AG08396 (cell line): ENCODE results near the gene HSBP1L1.
A peak's percentile ranks its signal among the peaks of the same experiment; 100 is the strongest.
"Not testable (repeated sequence)": the region's sequence is repeated elsewhere in the genome, so short reads cannot be mapped to it uniquely, and the experiment has no call there.

ENCODE experiments used
- DNase-seq: peaks from one replicate; pipeline ENCODE4 v3.0.0; 2012; ENCODE audit warnings: low spot score, mixed read lengths

The HSBP1L1 gene

DNA sequence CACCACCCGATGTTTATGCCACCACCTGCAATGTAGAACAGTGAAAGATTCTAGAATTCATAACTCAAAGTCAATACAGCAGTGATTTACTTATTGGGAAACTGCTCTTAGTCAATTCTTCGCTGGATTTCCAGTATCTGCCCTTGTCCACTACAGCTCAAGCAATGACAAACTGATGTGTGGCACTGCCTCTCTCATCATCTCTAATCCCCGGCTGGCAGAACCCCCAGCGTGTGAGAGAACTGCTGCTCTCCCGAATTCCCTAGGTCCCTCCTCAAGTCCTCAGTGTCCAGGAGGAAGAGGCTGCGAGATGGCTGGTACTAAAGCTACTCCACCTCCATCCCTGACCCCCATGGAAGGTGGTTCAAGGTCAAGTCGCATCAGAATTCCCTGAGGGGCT, 22.3 kb downstream of the HSBP1L1 start:
- DNase-seq = no peak

DNA sequence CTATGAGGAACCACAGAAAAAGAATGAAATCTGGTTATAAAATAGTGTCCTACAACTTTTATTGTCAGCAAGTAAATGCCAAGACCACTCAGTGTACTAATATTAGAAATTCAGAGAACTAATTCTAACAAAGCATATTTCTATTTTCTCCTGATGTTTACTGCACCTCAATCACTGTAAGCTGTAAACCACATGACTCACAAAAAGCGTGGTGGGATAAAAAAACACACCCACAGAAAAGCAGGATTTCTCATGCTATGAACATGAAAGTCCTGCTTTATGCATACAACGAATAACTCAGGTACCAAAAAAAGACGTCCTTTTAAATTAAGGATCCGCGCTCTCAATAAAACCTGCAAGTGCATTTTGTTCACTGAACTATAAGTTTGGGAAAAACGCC, 23.1 kb downstream of the HSBP1L1 start:
- DNase-seq = peak; percentile 48

DNA sequence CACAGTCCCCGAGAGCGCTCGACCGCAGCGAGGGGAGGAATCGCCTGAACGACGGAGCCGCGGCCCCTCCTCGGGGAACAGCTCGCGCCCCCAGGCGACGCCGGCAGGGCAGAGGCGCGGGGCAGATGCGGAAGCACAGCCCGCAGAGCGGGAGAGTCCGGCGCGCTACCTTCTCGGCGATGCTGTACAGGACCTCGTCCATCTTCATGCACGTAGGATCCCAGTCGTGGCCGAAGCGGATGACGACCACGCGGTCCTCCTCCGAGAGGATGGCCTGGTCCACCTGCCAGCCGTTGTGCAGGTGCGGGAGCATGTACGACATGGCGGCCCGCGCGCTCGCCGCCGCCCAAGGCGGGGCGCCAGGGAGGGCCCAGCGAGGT, 23.6 kb downstream of the HSBP1L1 start:
- peak; percentile 72 for DNase-seq

DNA sequence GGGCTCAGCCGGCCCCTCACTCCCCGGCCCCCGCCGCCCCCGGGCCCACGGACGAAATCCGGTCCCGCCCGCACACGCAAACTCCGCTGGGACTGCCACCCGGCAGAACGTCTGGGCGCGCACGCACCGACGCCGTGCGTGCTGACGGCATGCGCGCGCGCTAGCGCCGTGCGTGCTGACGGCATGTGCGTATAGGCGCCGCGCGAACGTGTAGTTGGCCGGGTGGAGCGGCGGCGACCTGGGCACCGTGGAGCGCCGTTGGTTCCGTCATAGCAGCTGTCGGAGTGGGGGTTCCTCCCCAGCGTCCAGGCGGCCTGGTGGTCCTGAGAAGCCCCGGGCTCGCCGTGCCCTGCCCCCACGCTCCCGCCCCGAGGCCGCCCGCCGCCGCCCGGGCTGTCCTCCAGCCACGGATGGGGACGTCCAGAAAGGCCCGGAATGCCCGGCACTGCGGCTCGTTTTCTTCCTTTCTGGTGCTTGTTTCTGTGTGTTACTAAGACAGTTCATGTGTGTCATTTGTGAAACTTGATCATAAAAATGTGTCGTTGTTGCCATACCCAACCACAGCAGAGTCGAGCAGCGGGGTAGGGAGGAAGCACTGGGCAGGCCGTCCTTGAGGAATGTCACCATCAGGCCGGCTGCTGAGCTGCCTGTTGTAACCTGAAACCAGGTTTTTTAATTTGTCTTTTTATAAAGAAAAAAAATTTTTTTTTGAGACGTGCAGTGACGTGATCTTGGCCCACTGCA, 24.2 kb downstream of the HSBP1L1 start, which contains the start of gene TXNL4A:
TXNL4A (minus strand) TSS at position 113 of the 744 bp plus-strand sequence. CDS start 171 bp downstream, outside the sequence.
- DNase-seq = peak; percentile 92

DNA sequence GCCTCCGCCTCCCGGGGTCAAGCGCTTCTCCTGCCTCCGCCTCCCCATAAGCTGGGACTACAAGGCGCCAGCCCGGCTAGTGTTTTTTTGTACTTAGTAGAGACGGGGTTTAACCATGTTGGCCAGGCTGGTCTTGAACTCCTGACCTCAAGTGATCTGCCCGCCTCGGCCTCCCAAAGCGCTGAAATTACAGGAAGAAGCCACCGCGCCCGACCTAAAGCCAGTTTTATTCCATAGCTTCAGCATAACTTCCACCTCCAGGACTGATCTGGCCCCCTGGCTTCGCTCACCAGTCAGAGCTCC, 24.7 kb downstream of the HSBP1L1 start:
- no peak for DNase-seq

DNA sequence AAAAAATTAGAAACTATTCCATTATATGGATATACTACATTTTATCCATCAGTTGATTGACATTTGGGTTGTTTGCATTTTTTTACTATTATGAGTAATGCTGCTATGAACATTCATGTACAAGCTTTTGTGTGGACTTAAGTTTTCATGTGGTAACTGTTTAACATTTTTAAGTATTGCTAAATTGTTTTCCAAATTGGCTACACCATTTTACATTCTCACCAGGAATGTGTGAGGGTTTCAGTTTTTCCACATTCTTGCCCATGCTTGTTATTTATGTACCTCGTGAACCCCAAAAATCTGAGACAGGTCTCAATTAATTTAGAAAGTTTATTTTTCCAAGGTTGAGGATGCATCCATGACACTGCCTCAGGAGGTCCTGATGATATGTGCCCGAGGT, 27.1 kb downstream of the HSBP1L1 start:
- no peak for DNase-seq

DNA sequence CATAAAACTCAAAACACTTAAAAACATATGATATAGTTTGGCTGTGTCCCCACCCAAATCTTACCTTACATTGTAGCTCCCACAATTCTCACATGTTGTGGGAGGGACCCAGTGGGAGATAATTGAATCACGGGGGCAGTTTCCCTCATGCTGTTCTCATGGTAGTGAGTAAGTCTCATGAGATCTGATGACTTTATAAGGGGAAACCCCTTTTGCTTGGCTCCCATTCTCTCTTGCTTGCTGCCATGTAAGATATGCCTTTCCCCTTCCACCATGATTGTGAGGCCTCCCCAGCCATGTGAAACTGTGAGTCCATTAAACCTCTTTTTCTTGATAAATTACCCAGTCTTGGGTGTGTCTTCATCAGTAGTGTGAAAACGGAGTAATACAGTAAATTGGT, 35.3 kb downstream of the HSBP1L1 start:
- not testable (repeated sequence) for DNase-seq

DNA sequence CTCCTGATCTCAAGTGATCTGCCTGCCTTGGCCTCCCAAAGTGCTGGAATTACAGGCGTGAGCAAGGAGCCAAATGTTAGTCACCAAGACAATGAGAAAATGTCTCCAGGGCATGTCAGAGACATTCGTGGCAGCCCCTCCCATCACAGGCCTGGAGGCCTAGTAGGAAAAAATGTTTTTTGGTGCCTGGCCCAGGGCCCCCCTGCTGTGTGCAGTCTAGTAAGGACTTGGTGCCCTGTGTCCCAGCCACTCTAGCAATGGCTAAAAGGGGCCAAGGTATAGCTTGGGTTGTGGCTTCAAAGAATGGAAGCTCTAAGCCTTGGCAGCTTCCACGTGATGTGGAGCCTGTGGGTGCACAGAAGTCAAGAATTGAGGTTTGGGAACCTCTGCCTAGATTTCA, 36.4 kb downstream of the HSBP1L1 start:
- DNase-seq = no peak

DNA sequence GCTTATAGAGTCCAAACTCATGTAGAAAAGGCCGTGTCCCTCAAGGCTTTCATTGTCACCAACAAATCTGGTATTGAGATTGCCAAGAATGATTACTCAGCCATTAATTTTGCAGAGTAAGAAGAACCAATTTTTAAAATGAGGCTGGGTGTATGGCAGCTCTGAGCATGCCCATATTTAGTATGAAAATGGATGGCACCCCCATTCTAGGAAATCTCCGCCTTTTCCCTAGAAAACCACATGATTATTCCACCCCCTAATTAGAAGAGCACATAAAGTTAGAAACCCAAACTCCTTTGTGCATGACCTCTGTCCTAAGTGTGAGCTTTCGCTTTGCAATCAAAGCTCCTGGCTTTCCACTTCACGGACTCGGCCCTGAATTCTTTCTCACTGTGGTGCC, 38.0 kb downstream of the HSBP1L1 start:
- no peak for DNase-seq

DNA sequence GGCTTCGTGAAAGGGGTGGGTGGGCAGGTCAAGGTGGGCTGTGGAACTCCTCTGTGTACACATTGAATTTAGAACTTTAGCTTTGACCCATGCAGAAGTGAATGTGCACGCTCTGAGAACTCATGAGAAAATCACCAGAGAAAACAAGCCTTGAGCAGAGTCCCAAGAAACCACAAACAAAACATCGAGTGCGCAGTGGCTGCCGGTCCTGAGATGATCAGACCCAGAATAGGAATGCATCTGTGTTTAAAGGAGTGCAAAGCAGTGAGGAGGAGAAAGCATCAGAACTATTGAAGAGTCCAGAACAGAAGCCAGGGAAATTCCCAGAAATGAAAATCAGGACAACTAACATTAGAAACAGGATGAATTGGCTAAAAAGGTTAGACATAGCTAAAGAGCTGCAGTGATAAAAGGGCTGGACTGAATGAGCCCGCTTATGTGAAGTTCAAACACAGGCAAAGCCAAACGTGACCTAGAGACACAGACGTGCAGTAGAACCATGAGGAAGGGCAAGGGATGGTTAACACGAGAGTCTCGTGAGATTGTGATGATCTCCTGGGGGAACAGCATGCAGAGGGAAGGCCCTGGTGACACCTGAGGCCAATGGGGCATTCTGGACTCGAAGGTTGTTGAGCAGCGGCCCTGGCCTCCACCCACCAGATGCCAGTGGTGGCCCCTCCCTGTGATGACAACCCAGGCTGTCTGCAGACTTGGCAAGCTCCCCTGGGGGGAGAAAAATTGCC, 40.3 kb downstream of the HSBP1L1 start:
- no peak for DNase-seq

DNA sequence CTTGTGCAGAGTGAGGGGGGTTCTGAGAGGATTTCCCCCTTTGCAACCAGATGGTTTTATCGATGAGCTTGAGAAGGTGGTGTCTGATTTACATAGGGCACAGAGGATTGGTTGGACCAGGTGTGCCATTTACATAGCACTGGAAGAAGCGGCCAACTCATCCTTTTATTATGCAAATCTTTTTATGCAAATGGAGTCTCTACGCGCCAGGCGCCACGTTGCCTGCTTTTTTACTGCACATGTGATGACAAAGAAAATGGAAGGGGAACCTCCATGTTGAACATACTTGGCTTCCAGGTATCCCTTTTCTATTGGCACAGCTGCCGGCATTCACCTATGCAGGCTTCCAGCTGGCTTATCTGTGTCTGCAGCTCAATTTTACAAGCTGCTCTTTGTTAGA, 42.3 kb downstream of the HSBP1L1 start:
- DNase-seq = no peak

DNA sequence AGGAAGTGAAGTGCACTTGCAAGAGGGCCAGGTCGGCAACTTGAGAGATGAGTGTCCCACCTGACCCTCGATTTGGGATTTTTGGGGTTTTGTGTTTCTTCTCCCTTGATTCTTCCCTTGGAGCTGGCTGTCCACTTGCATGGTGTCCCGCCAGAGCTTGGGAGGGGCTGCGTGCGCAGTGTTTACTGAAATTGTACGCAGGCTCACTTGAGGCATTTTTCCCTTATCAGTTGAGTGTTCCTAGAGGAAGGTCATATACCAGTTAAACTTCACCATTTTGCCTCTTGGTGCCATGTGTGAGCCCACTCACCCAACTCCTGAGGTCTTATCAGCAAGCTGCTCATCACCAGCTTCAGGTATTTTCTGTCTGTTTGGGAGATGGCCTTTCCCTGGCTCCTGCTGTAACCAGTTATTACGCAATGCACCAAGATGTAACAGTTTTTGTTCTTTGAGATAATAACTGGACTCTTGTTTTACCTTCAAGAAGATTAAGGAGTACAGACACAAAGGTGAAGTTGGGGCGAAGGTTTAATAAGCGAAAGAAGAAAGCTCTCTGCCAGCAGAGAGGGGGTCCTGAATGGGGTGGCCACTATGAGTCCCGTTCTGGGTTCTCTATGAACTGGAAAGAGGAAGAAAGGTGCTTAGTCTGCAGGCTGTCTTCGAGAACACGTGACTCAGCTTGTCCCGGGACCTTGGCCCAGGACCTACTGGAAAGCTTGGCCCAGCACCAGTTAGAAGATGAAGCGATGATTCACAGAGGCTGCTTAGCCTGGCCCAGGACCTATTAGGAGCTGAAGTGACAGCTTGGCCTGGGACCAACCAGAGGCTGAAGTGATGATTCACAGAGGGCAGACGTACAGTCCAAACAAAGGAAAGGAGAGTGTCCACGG, 45.5 kb downstream of the HSBP1L1 start:
- DNase-seq = peak; percentile 93

DNA sequence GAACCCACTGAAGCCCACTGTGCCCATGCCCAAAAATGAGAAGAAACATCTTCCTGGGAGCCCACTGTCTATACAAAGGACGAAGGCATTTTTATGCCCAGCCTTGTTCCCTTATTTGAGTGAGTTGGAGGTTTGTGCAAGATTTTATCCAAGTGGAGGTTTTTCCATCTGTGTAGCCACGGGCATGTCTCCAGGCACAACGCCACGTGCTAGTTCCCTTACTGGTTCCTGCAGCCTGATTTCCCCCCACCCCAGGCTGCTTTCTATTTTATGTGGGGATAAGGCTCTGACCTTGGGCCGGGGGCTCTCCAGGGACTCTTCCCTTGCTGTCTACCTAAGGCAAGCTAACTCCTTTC, 46.1 kb downstream of the HSBP1L1 start:
- peak; percentile 51 for DNase-seq

DNA sequence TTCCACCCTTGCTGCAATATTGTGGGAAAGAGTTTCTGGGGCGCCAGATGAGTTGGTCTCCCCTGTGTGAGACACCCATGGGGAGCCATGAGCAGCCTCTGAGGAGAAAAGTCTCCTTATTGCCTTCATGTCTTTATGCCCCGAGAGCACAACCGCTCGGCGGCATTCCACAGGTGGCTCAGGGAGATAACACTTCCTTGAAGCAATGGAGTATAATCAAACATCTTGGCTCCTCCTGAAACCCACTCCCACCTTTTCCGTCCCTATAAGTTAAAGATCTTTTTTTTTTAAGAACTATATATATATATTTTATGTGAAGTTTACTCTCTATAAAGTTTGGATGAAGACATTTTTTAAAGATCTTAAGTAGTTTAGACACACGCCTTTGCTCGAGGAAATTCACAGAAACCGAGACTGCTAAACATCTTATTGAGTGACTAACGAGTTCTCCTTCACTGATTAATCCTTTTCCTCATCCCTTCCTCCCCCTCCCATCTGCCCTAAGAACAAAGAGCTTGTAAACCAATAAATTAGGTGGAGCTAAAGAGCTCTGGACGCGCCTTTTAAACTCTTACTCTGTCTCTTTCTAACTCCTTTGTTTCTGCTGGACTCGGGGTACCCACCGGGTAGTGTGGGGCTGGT, 47.2 kb downstream of the HSBP1L1 start:
- not testable (repeated sequence) for DNase-seq

DNA sequence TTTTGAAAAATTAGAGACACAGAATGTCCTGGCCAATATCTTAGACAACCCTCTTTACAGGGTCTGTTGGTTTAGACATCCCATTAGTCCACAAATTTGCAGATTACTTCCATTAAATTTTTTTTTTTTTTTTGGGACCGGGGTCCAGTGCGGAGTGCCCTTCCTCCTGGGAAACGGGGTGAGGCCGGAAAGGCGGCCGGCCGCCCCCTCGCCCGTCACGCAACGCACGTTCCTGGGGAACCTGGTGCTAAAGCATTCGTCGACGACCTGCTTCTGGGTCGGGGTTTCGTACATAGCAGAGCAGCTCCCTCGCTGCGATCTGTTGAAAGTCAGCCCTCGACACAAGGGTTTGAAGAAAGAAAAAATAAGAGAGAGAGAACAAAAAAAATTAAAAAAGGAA, 48.3 kb downstream of the HSBP1L1 start:
- no peak for DNase-seq
